GM23248 (cell line): ENCODE results near the gene EVPL.

Experiments
- EZH2 ChIP-seq: fragments of 200-600 bp; sonication (generic); IDR thresholded peaks from 2 replicates; pipeline ENCODE4 v1.6.1; 2018; ENCODE audit warnings: antibody characterized with exemption, mild to moderate bottlenecking; ENCODE audit not compliant: insufficient read depth, poor library complexity, severe bottlenecking
- EZH2phosphoT487 ChIP-seq: fragments of 200-600 bp; sonication (generic); IDR thresholded peaks from 2 replicates; pipeline ENCODE4 v1.6.1; 2018; ENCODE audit warnings: antibody characterized with exemption, moderate library complexity, mild to moderate bottlenecking, low read depth; ENCODE audit not compliant: insufficient read depth

DNA sequence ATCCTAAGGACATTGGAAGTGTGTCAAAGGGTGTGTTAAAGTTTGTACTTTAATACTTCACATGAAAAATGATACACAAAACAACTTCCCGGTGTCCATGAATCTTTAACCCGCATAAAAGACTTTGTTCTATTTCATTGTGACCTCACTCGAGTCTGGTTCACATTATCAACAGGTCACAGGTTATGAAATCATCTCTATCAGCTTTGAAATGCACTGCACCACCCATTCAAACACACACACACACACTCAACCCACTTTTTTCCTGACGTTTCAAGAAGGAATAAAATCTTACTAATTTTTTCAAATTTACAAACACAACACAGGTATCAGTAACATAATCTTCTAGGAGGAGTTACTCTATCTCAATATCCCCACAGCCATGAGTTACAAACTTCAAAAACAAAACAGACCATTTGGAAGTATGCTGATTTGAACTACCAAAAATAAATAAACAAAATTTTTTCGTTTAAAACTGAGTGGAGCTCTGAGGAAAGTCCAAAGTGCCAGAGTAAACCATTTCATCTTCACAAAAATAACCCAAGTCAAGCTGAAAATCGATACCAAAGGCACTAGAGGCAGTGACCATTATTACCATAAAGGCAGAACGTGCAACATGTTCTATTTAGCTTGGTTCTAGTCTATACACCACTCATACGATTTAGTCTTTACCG, 50.8 kb downstream of the EVPL start:
- TF ChIP-seq EZH2phosphoT487 (no peak), EZH2 (no peak)
